Pancreas (tissue), 10 donors: ENCODE results near the gene CTSZ. TPM values are rescaled to one million over a fixed set of nuclear protein-coding genes. Genes with fewer than 3 reads are reported as not detected.
A peak's percentile ranks its signal among the peaks of the same experiment; 100 is the strongest.

Source experiments
- ATAC-seq, 4 donors: fragments of 200-7000 bp; cut with Tn5 transposase; one replicate each; pipeline versions ENCODE4 v1.8.0 to v1.9.1; 2020; ENCODE audit warnings: mild to moderate bottlenecking in 4 of 4, moderate library complexity in 4 of 4
- DNase-seq, 6 donors: peaks; one replicate each; pipeline ENCODE4 v3.0.0-alpha.2; 2020
- FAIRE-seq: peaks from 2 replicates; lab custom pipeline; 2012; peaks lifted over from hg19 to GRCh38; lab: Jason Lieb, UNC
- H3K27ac ChIP-seq, 4 donors: fragments of 200-600 bp; sonication (generic); 1 replicate in 3 of 4; 2 replicates in 1 of 4; pipeline versions ENCODE4 v1.5.0 to v1.8.0; 2020
- H3K27me3 ChIP-seq, 4 donors: fragments of 200-600 bp; one replicate each; pipeline ENCODE4 v1.8.0; 2021
- H3K36me3 ChIP-seq, 3 donors: fragments of 200-600 bp; sonication (generic) in 1 of 3; one replicate each; pipeline versions ENCODE4 v1.5.0 to v1.8.0; 2020 to 2021
- H3K4me1 ChIP-seq, 3 donors: fragments of 200-600 bp; one replicate each; pipeline ENCODE4 v1.8.0; 2021
- H3K4me3 ChIP-seq, 4 donors: fragments of 200-600 bp; sonication (generic) in 2 of 4; one replicate each; pipeline versions ENCODE4 v1.5.0 to v1.8.0; 2020 to 2021
- H3K9me3 ChIP-seq, 4 donors: fragments of 200-600 bp; one replicate each; pipeline ENCODE4 v1.8.0; 2021
- WGBS, 2 donors: extraction: QIAGEN DNeasy Blood & Tissue Kit; methylation state at CpG; one replicate each; pipeline ENCODE4 v1.1.7; 2013; 5-methylcytosine and 5-hydroxymethylcytosine counted together
- intact Hi-C, 3 donors: fragments of 100-400 bp; cut with DNase I; formaldehyde crosslinking; loops; one replicate each; pipeline versions ENCODE4 v1.11.1 to v1.14.2; 2022
- polyA plus RNA-seq, 2 donors: library from polyadenylated mRNA; stranded (reverse); fragments of 200-250 nt; gene quantifications; one replicate each; pipeline ENCODE4 v1.2.3, GENCODE V29; 2013
- total RNA-seq, 6 donors: library from RNA; stranded (reverse); fragmentation: NEBNext Ultra II Directional in 4 of 6; extraction: Animal tissue kit (Norgen Biotek cat#: 25700) in 4 of 6; gene quantifications; one replicate each; pipeline versions ENCODE4 v1.2.1 to v1.2.4, GENCODE V29; 2021 to 2023
- TF ChIP-seq, protein P1 (sequence below), 4 donors: fragments of 200-600 bp; sonication (generic) in 3 of 4; IDR thresholded peaks; one replicate each; pipeline versions ENCODE4 v1.5.0 to v1.8.0; 2021; ENCODE audit warnings: antibody characterized with exemption in 4 of 4
- donor health status: healthy with polysubstance abuse.
- donor health status: DM: no; HTN: no; CAD: no; lungs with moderate emphysema.
- donor health status: DM: no; HTN: no; CAD: no.
- donor health status: control.
- donor health status: control.
- donor health status: Bipolar disorder and iron deficiency.
- donor health status: DM: yes; HTN: yes; CAD: no.
- donor health status: DM: no; HTN: no; CAD: no.
- donor health status: DM: no; HTN: no; CAD: no.
- donor health status: DM: yes; HTN: yes; CAD: no.

CTSZ gene
- total and polyA plus RNA-seq, 8 donors, result 33.7 to 107 (median 51.5) TPM

DNA sequence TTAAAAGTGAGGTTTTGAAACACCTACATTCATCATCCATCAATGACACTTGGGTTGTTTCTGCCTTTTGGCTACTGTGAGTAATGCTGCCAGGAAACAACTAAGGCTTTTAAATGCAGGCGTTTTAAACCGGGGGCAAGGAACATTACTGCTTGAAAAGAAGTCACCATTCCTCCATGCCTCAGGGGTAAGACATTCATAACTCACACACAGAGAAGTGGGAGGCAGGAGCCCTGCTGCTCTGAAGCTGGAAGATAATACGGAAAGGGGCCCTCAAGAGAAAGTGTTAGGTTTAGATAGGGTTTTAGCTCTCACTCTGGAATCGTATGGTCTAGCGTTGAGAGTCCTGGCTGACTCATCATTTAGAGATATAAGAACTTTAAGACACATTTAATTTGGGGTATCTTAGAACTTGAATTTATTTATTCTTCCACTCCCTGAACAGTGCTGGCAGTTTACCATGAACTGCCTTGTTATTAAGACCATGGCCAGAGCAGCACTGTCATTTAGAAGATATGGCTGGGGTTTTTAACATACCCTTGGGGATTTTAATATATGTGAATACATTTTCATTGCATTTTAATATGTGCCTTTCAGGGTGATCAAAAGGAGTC, 14.0 kb upstream of the CTSZ start:
- WGBS, 2 donors, result 82% methylated on average over 5 of the region's 5 CpGs
- Histone ChIP-seq H3K36me3 (no peaks in the 10 kb centered on the region), H3K4me1 (no peaks in the 10 kb centered on the region), H3K4me3 (no peak overlapping the region), H3K27ac (no peak overlapping the region), H3K27me3 (no peaks in the 10 kb centered on the region), H3K9me3 (no peaks in the 10 kb centered on the region)
- TF ChIP-seq, protein P1, sequence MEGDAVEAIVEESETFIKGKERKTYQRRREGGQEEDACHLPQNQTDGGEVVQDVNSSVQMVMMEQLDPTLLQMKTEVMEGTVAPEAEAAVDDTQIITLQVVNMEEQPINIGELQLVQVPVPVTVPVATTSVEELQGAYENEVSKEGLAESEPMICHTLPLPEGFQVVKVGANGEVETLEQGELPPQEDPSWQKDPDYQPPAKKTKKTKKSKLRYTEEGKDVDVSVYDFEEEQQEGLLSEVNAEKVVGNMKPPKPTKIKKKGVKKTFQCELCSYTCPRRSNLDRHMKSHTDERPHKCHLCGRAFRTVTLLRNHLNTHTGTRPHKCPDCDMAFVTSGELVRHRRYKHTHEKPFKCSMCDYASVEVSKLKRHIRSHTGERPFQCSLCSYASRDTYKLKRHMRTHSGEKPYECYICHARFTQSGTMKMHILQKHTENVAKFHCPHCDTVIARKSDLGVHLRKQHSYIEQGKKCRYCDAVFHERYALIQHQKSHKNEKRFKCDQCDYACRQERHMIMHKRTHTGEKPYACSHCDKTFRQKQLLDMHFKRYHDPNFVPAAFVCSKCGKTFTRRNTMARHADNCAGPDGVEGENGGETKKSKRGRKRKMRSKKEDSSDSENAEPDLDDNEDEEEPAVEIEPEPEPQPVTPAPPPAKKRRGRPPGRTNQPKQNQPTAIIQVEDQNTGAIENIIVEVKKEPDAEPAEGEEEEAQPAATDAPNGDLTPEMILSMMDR (IDR thresholded peaks at IDR 0.05), result no peak
- FAIRE-seq, result no peak
- DNase-seq, result no peak
- intact Hi-C loops, result no loop called here
- no peak for ATAC-seq

DNA sequence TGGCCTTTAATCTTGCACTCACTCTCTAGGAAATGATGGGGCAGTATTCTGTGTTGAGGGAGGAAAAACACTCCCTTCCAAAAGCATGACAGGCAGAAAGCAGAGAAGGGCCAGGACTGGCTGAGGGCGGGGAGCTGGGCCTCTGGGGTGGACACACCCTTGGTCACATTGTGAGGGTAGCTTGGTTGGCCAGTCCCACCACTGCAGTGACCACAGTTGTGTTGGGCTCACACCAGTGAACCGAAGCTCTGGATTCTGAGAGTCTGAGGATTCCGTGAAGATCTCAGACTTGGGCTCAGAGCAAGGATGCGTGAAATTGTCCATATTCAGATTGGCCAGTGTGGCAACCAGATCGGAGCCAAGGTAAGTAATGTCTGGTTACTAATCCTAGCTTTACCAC, 12.2 kb upstream of the CTSZ start, which contains the start of gene TUBB1:
Gene TUBB1 (plus strand): TSS at position 213 of the 400 bp plus-strand sequence. CDS start 94 bp downstream, at position 307.
- 96% methylated on average over 5 of the region's 5 CpGs for WGBS, 2 donors
- intact Hi-C loops, result no loop called here
- Histone ChIP-seq H3K4me3 (no peak within 1 kb of the TSS), H3K27me3 (no peaks in the 10 kb centered on the region), H3K4me1 (no peaks in the 10 kb centered on the region), H3K36me3 (no peaks in the 10 kb centered on the region), H3K9me3 (no peaks in the 10 kb centered on the region), H3K27ac (no peak within 1 kb of the TSS)
- ATAC-seq (no peak), FAIRE-seq (no peak), DNase-seq (no peak)
- TF ChIP-seq, protein P1 (IDR thresholded peaks at IDR 0.05), result no peak

DNA sequence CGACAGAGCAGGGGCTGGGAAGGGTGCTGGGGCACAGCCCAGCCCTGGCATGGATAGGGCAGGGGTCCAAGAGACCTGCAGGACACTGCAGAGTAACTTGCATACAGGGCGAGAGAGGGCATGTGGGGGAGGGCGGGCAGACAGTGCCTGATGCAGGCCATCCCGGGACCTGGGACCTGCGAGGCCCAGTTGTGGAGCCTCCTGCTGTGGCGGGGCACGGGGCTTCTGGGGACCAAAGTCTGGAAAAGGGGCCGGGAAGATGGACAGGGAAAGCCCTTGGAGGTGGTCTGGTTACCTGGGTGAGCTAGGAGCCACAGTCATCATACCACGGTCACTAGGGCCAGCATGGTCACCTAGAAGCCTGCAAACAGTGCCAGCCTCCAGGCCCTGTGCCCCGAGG, 11.8 kb upstream of the CTSZ start:
- WGBS, 2 donors, result 94% methylated on average over 8 to 10 of the region's 10 CpGs
- DNase-seq (peak in 2 of 6 donors; percentile 21 to 55), ATAC-seq (no peak), FAIRE-seq (no peak)
- Histone ChIP-seq H3K9me3 (no peaks in the 10 kb centered on the region), H3K4me1 (no peaks in the 10 kb centered on the region), H3K4me3 (no peak overlapping the region), H3K27me3 (no peaks in the 10 kb centered on the region), H3K36me3 (no peaks in the 10 kb centered on the region), H3K27ac (no peak overlapping the region)
- intact Hi-C loops, result no loop called here
- TF ChIP-seq, protein P1 (IDR thresholded peaks at IDR 0.05), result no peak

DNA sequence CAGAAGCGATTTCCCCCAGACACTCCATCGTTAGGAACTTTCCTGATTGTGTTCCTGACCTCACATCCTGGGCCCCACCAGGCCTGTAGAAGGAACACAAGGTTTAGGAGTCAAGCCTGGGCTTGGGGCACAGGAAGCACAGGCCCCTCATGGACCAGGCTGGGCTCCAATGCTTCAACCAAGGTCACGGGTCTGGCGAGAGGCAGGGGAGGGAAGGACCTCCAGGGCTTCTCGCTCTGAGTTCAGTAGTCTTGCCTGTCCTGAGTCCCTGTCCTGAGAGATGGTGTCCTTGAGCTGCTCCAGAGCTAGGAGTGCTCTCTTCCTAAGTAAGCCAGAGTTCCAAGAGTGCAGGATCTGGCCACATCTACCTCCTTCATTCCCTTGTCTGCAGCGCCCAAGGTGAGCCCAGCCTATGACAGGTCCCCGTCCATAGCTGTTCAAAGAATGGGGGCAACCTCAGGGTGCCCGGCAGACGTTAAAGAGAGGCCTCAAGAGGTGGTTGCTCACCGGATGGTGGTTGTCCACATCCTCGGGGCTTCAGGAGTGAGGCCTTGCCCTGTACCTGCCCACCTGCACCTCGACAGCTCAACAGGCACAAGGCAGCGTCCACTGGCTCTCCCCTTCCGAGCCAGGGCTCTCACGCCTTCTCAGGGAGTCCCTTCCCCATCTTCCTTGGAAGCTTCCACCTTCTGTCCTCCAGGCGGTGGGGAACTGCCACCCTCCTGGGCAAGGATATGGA, 10.6 kb upstream of the CTSZ start:
- no peak for FAIRE-seq
- no peaks in the 10 kb centered on the region for H3K36me3 ChIP-seq
- no peaks in the 10 kb centered on the region for H3K9me3 ChIP-seq
- TF ChIP-seq, protein P1 (IDR thresholded peaks at IDR 0.05), result no peak
- no peak for ATAC-seq
- no peaks in the 10 kb centered on the region for H3K27me3 ChIP-seq
- no peak overlapping the region for H3K27ac ChIP-seq
- 90 to 93% methylated on average over 14 to 16 of the region's 16 CpGs for WGBS, 2 donors
- peak in 2 of 6 donors; percentile 12 to 51 for DNase-seq
- intact Hi-C loops, result no loop called here
- no peaks in the 10 kb centered on the region for H3K4me1 ChIP-seq
- no peak overlapping the region for H3K4me3 ChIP-seq
